ENCODE measurements around the gene GRID1.

GRCh38 chr10:86313621-86314041 lies 53.0 kb downstream of the GRID1 start:
- TF ChIP-seq POLR2A (IDR thresholded peaks at IDR 0.05), result no peak
- no peak for TF ChIP-seq CTCF (IDR thresholded peaks at IDR 0.05)
- TF ChIP-seq POLR2AphosphoS5 (IDR thresholded peaks at IDR 0.05; ENCODE audit: insufficient read depth in 1 of 2, low read depth in 1 of 2), result no peak
